Coronary artery (tissue), 2 donors: ENCODE measurements around the gene PTGDR.

ENCODE experiments used
- DNase-seq: peaks from one replicate; pipeline ENCODE4 v3.0.0-alpha.2; 2017; ENCODE audit warnings: low spot score
- H3K27ac ChIP-seq, 2 donors: fragments of 200-600 bp; sonication (generic); one replicate each; pipeline ENCODE4 v1.5.1; 2016 to 2019
- H3K4me3 ChIP-seq: fragments of 200-600 bp; sonication (generic); 2 replicates; pipeline ENCODE4 v1.5.1; 2016; ENCODE audit warnings: mild to moderate bottlenecking, moderate library complexity
- CTCF ChIP-seq: fragments of 200-600 bp; sonication (generic); IDR thresholded peaks from one replicate; pipeline ENCODE4 v1.5.1; 2019; ENCODE audit warnings: antibody characterized with exemption

The PTGDR gene

GRCh38 chr14:52286661-52287649 is 19.5 kb downstream of the PTGDR start:
- TF ChIP-seq CTCF, result no peak
- H3K27ac ChIP-seq, result no peak overlapping the region
- no peak overlapping the region for H3K4me3 ChIP-seq
- no peak for DNase-seq

GRCh38 chr14:52296378-52296777 is 28.9 kb downstream of the PTGDR start:
- no peak for DNase-seq

GRCh38 chr14:52298795-52299194 is 31.3 kb downstream of the PTGDR start:
- DNase-seq, result no peak
- no peak for TF ChIP-seq CTCF
- H3K4me3 ChIP-seq, result no peak overlapping the region
- H3K27ac ChIP-seq, result no peak overlapping the region

More at GRCh38 chr14:52296378-52296777, 28.9 kb downstream of the PTGDR start:
- Histone ChIP-seq H3K27ac (no peak overlapping the region), H3K4me3 (no peak overlapping the region)
- no peak for TF ChIP-seq CTCF

- Histone ChIP-seq H3K27ac (no peak overlapping the region), H3K4me3 (no peak overlapping the region)
- peak; percentile 45 for TF ChIP-seq CTCF
- DNase-seq, result no peak
Measured at GRCh38 chr14:52299692-52300278, 32.3 kb downstream of the PTGDR start.

- no peak for TF ChIP-seq CTCF
- H3K4me3 ChIP-seq, result no peak overlapping the region
- no peak overlapping the region for H3K27ac ChIP-seq
- no peak for DNase-seq
Measured at GRCh38 chr14:52303236-52303635, 35.7 kb downstream of the PTGDR start.

GRCh38 chr14:52304248-52304904 is 36.9 kb downstream of the PTGDR start:
- Histone ChIP-seq H3K27ac (no peak overlapping the region), H3K4me3 (no peak overlapping the region)
- TF ChIP-seq CTCF, result no peak
- DNase-seq, result no peak
